H1 (cell line): ENCODE measurements around the gene CCBE1. TPM values are rescaled to one million over a fixed set of nuclear protein-coding genes. Genes with fewer than 3 reads are reported as not detected.

ENCODE experiments used
- CTCF ChIA-PET: fragments of 300-600 bp; sonication (Branson Sonifier 250); formaldehyde crosslinking; loops from one replicate; lab custom pipeline; 2021; ENCODE audit not compliant: partially characterized antibody; lab: Charles Lee
- POLR2A ChIA-PET: fragments of 300-600 bp; sonication (Branson Sonifier 250); formaldehyde crosslinking; loops from one replicate; lab custom pipeline; 2021; ENCODE audit warnings: inconsistent platforms; ENCODE audit not compliant: partially characterized antibody; lab: Charles Lee
- DNase-seq, 2 experiments: peaks; one replicate each; pipeline versions ENCODE4 v3.0.0 to v3.0.0-alpha.2; 2010 to 2022; ENCODE audit warnings: low spot score in 2 of 2, low read depth in 1 of 2, mixed read lengths in 1 of 2
- FAIRE-seq: peaks from 2 replicates; lab custom pipeline; 2011; peaks lifted over from hg19 to GRCh38; lab: Jason Lieb, UNC
- H2AFZ ChIP-seq: 2 replicates; pipeline ENCODE4 v1.8.1; 2012; ENCODE audit warnings: low read length, inconsistent platforms
- H2AK5ac ChIP-seq: 2 replicates; pipeline ENCODE4 v1.6.1; 2013; ENCODE audit warnings: low read depth, low read length
- H2BK120ac ChIP-seq: replicated peaks from 2 replicates; pipeline ENCODE3; 2013; ENCODE audit warnings: low read depth, low read length, inconsistent platforms
- H2BK12ac ChIP-seq: 2 replicates; pipeline ENCODE4 v1.6.1; 2013; ENCODE audit warnings: low read depth, low read length
- H2BK15ac ChIP-seq: 2 replicates; pipeline ENCODE4 v1.6.1; 2013; ENCODE audit warnings: low read length
- H2BK20ac ChIP-seq: 2 replicates; pipeline ENCODE4 v1.6.1; 2013; ENCODE audit warnings: low read length
- H2BK5ac ChIP-seq: 2 replicates; pipeline ENCODE4 v1.6.1; 2013; ENCODE audit warnings: low read depth, low read length
- H3K14ac ChIP-seq: 2 replicates; pipeline ENCODE4 v1.6.1; 2013; ENCODE audit warnings: inconsistent platforms; ENCODE audit not compliant: insufficient read length
- H3K18ac ChIP-seq: 2 replicates; pipeline ENCODE4 v1.6.1; 2013; ENCODE audit warnings: low read length; ENCODE audit errors: extremely low read depth
- H3K23ac ChIP-seq: 2 replicates; pipeline ENCODE4 v1.6.1; 2013; ENCODE audit warnings: inconsistent platforms; ENCODE audit not compliant: insufficient read length
- H3K23me2 ChIP-seq: 2 replicates; pipeline ENCODE4 v1.6.1; 2013; ENCODE audit warnings: low read depth, low read length
- H3K27ac ChIP-seq: 2 replicates; pipeline ENCODE4 v1.6.1; 2011; ENCODE audit warnings: low read depth, low read length, inconsistent platforms
- H3K27me3 ChIP-seq, 4 experiments: replicated peaks in 1 of 4; 1 replicate in 1 of 4; 2 replicates in 3 of 4; pipeline versions ENCODE4 v1.6.1 to v1.8.1; 2011 to 2013; ENCODE audit warnings: low read length in 3 of 4, mild to moderate bottlenecking in 3 of 4, inconsistent platforms in 2 of 4, mixed read lengths in 2 of 4, moderate library complexity in 1 of 4; ENCODE audit not compliant: control insufficient read depth in 3 of 4, insufficient read depth in 3 of 4; ENCODE audit errors: extremely low read depth in 1 of 4
- H3K36me3 ChIP-seq, 4 experiments: 2 replicates each; pipeline versions ENCODE4 v1.6.1 to v1.8.1; 2011 to 2013; ENCODE audit warnings: mild to moderate bottlenecking in 4 of 4, low read length in 3 of 4, moderate library complexity in 2 of 4, control low read depth in 1 of 4, inconsistent platforms in 1 of 4; ENCODE audit not compliant: insufficient read depth in 4 of 4, control insufficient read depth in 2 of 4
- H3K4ac ChIP-seq: replicated peaks from 2 replicates; pipeline ENCODE3; 2013; ENCODE audit warnings: low read length, low read depth, mixed read lengths, inconsistent platforms; ENCODE audit not compliant: insufficient read length
- H3K4me1 ChIP-seq, 4 experiments: replicated peaks in 1 of 4; 1 replicate in 1 of 4; 2 replicates in 3 of 4; pipeline versions ENCODE4 v1.6.1 to v1.8.1; 2011 to 2013; ENCODE audit warnings: low read length in 3 of 4, inconsistent platforms in 2 of 4, mixed read lengths in 1 of 4; ENCODE audit not compliant: insufficient read depth in 4 of 4, control insufficient read depth in 3 of 4
- H3K4me2 ChIP-seq, 2 experiments: 2 replicates each; pipeline versions ENCODE4 v1.6.1 to v1.8.1; 2011 to 2013; ENCODE audit warnings: low read depth in 2 of 2, low read length in 2 of 2, control low read depth in 1 of 2, inconsistent platforms in 1 of 2, mild to moderate bottlenecking in 1 of 2; ENCODE audit not compliant: insufficient read depth in 1 of 2
- H3K4me3 ChIP-seq, 4 experiments: fragments of 200-600, 300-600 bp in 1 of 4; sonication (generic), shearing (Covaris generic), sonication (Bioruptor Twin) in 1 of 4; 2 replicates each; pipeline versions ENCODE4 v1.5.1 to v1.8.1; 2011 to 2016; ENCODE audit warnings: low read length in 4 of 4, low read depth in 3 of 4, control low read depth in 2 of 4, inconsistent platforms in 2 of 4, mild to moderate bottlenecking in 2 of 4, mixed read lengths in 1 of 4, moderate library complexity in 1 of 4; ENCODE audit not compliant: insufficient read depth in 2 of 4; ENCODE audit errors: extremely low read depth in 1 of 4
- H3K56ac ChIP-seq: replicated peaks from 2 replicates; pipeline ENCODE3; 2013; ENCODE audit warnings: low read depth, mild to moderate bottlenecking, mixed read lengths, low read length, inconsistent platforms; ENCODE audit not compliant: insufficient read length
- H3K79me1 ChIP-seq: 2 replicates; pipeline ENCODE4 v1.6.1; 2013; ENCODE audit warnings: low read depth, low read length, control low read depth
- H3K79me2 ChIP-seq, 2 experiments: 2 replicates each; pipeline versions ENCODE4 v1.6.1 to v1.8.1; 2012 to 2013; ENCODE audit warnings: low read length in 2 of 2, mild to moderate bottlenecking in 2 of 2, inconsistent platforms in 1 of 2; ENCODE audit not compliant: insufficient read depth in 2 of 2, control insufficient read depth in 1 of 2
- H3K9ac ChIP-seq, 4 experiments: replicated peaks in 1 of 4; 1 replicate in 1 of 4; 2 replicates in 3 of 4; pipeline versions ENCODE4 v1.6.1 to v1.8.1; 2011 to 2013; ENCODE audit warnings: low read depth in 3 of 4, low read length in 3 of 4, control low read depth in 2 of 4, mild to moderate bottlenecking in 2 of 4, moderate library complexity in 2 of 4, inconsistent platforms in 1 of 4; ENCODE audit errors: extremely low read depth in 1 of 4
- H3K9me3 ChIP-seq, 2 experiments: 2 replicates each; pipeline versions ENCODE4 v1.6.1 to v1.8.1; 2012 to 2013; ENCODE audit warnings: mild to moderate bottlenecking in 2 of 2, moderate library complexity in 2 of 2, control low read depth in 1 of 2, inconsistent platforms in 1 of 2, low read depth in 1 of 2, low read length in 1 of 2, mixed read lengths in 1 of 2; ENCODE audit not compliant: insufficient read depth in 2 of 2
- H4K20me1 ChIP-seq, 2 experiments: replicated peaks in 1 of 2; 2 replicates each; pipeline versions ENCODE3 to v1.8.1; 2011 to 2013; ENCODE audit warnings: inconsistent platforms in 2 of 2, low read length in 2 of 2, mild to moderate bottlenecking in 1 of 2; ENCODE audit not compliant: insufficient read depth in 2 of 2, control insufficient read depth in 1 of 2
- H4K5ac ChIP-seq: 2 replicates; pipeline ENCODE4 v1.6.1; 2013; ENCODE audit warnings: low read length, low read depth, mixed read lengths, inconsistent platforms; ENCODE audit not compliant: insufficient read length
- H4K8ac ChIP-seq: 2 replicates; pipeline ENCODE4 v1.8.0; 2013; ENCODE audit warnings: mild to moderate bottlenecking, moderate library complexity, low read length, inconsistent platforms; ENCODE audit not compliant: insufficient read depth; ENCODE audit errors: extremely low read depth
- H4K91ac ChIP-seq: replicated peaks from 2 replicates; pipeline ENCODE3; 2013; ENCODE audit warnings: low read length, mixed read lengths, inconsistent platforms; ENCODE audit not compliant: insufficient read length
- GTF2F1 ChIP-seq: IDR thresholded peaks from 2 replicates; pipeline ENCODE4 v1.6.1; 2012; ENCODE audit warnings: low read depth, low read length, improper control_type of control experiment, borderline replicate concordance
- KDM1A ChIP-seq: fragments of 200-600, 300-600 bp; sonication (generic); IDR thresholded peaks from 2 replicates; pipeline ENCODE4 v1.7.1; 2016; ENCODE audit warnings: mild to moderate bottlenecking, low read length, borderline replicate concordance
- KDM4A ChIP-seq: IDR thresholded peaks from one replicate; pipeline ENCODE4 v1.7.1; 2012; ENCODE audit warnings: low read depth, mild to moderate bottlenecking, moderate library complexity, low read length, inconsistent platforms; ENCODE audit not compliant: severe bottlenecking
- MAFK ChIP-seq: IDR thresholded peaks from 2 replicates; pipeline ENCODE4 v1.6.1; 2012; ENCODE audit warnings: low read depth, mild to moderate bottlenecking, improper control_type of control experiment, low read length
- POLR2A ChIP-seq, 2 experiments: IDR thresholded peaks; 1 replicate in 1 of 2; 2 replicates in 1 of 2; pipeline ENCODE4 v1.6.1; 2011; ENCODE audit warnings: low read depth in 2 of 2, low read length in 2 of 2, mild to moderate bottlenecking in 2 of 2; ENCODE audit errors: control extremely low read depth in 1 of 2
- RBBP5 ChIP-seq: IDR thresholded peaks from 2 replicates; pipeline ENCODE4 v1.7.1; 2012; ENCODE audit warnings: low read depth, mild to moderate bottlenecking, inconsistent platforms, low read length, moderate library complexity, borderline replicate concordance
- RNF2 ChIP-seq: fragments of 200-900, 300-1000 bp; sonication (generic); IDR thresholded peaks from 2 replicates; pipeline ENCODE4 v1.7.1; 2016; ENCODE audit warnings: borderline replicate concordance, low read depth, mild to moderate bottlenecking, antibody characterized with exemption, low read length; ENCODE audit not compliant: poor library complexity, severe bottlenecking; ENCODE audit errors: missing control alignments
- RXRA ChIP-seq: IDR thresholded peaks from 2 replicates; pipeline ENCODE4 v1.6.1; 2011; ENCODE audit warnings: low read depth, mild to moderate bottlenecking, low read length, moderate library complexity; ENCODE audit not compliant: insufficient read depth
- SIN3A ChIP-seq, 2 experiments: IDR thresholded peaks in 1 of 2; conservative IDR thresholded peaks in 1 of 2; 2 replicates each; pipeline ENCODE4 v1.6.1; 2011 to 2012; ENCODE audit warnings: low read length in 2 of 2, improper control_type of control experiment in 1 of 2, low read depth in 1 of 2, mild to moderate bottlenecking in 1 of 2
- SIX5 ChIP-seq: IDR thresholded peaks from 2 replicates; pipeline ENCODE4 v1.6.1; 2011; ENCODE audit warnings: mild to moderate bottlenecking, low read depth, low read length
- SP2 ChIP-seq: IDR thresholded peaks from 2 replicates; pipeline ENCODE4 v1.6.1; 2012; ENCODE audit warnings: mild to moderate bottlenecking, low read length, inconsistent platforms
- SP4 ChIP-seq: IDR thresholded peaks from 2 replicates; pipeline ENCODE4 v1.6.1; 2012; ENCODE audit warnings: low read length, inconsistent platforms
- YY1 ChIP-seq: IDR thresholded peaks from 2 replicates; pipeline ENCODE4 v1.6.1; 2011; ENCODE audit warnings: low read depth, mild to moderate bottlenecking, low read length
- WGBS, 2 experiments: shearing (Covaris generic) in 1 of 2; methylation state at CpG; one replicate each; pipeline versions ENCODE4 v1.1.6 to v1.1.7; 2013 to 2015; ENCODE audit warnings: low lambda C conversion rate in 2 of 2, mixed read lengths in 2 of 2, inconsistent platforms in 1 of 2, low coverage in 1 of 2, missing lambda C conversion rate in 1 of 2; ENCODE audit not compliant: insufficient replicate concordance in 2 of 2, insufficient coverage in 1 of 2, insufficient read length in 1 of 2; ENCODE audit errors: extremely low coverage in 1 of 2, missing lambda C conversion rate in 1 of 2; 5-methylcytosine and 5-hydroxymethylcytosine counted together
- polyA plus RNA-seq, 7 experiments: library from polyadenylated mRNA; depleted of rRNA in 3 of 7; stranded (reverse) in 5 of 7; unstranded in 2 of 7; fragments of >200 nt in 5 of 7; fragments of 200-250 nt in 2 of 7; gene quantifications; 1 replicate in 5 of 7; 2 replicates in 1 of 7; 4 replicates in 1 of 7; pipeline versions ENCODE4 v1.2.1 to v1.2.3, GENCODE V29; 2011 to 2013; ENCODE audit warnings: missing spikeins in 2 of 7, mixed read lengths in 2 of 7
- total RNA-seq: library from RNA; stranded (reverse); fragmentation: NEBNext Ultra II Directional; extraction: Animal tissue kit (Norgen Biotek cat#: 25700); gene quantifications from 2 replicates; pipeline ENCODE4 v1.2.1, GENCODE V29; 2021

CCBE1 gene
- total and polyA plus RNA-seq, 2 of the 8 experiments (the other 6 are each of a cell fraction or from before 2014, with no cell fraction given) = 2.1 to 2.6 TPM

DNA sequence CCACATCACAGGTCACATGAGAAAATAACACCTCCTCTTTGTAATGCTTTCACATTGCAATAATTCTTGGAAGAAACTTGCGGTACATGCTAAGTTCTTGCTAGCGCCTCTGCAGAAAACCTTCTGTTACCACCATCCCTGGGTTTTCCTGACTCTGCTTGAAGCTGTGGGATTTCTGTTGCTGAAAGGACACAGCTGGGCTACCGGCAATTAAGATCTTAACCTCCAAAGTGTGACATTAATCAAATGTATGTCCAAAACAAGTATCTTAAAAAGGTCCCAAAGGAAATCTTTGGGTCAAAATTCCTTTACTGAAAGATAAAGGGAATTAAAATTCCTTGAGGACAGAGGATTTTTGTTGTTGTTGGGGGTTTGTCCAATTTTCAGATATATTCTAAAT is 7.5 kb downstream of the CCBE1 start:
- Histone ChIP-seq H3K18ac (peak overlapping the region; percentile 72; the same call in 1 of the 2 replicates), H2AK5ac (0 out of 2 replicates have a peak overlapping the region, but pooled peaks have one; percentile 9), H2BK20ac (peak overlapping the region; percentile 49), H4K5ac (no peak overlapping the region), H2BK5ac (peak overlapping the region; percentile 22; the same call in 1 of the 2 replicates), H3K4me3 (no peak overlapping the region; a peak in 1 of 8 replicates), H3K4me1 (peaks cover 2 to 28% (median 18%) of the 10 kb centered on the region in 4 experiments), H3K79me2 (no peaks in the 10 kb centered on the region), H3K27me3 (peaks cover 0 to 15% (median 1%) of the 10 kb centered on the region in 4 experiments; a peak in 4 of 7 replicates), H4K8ac (no peak overlapping the region), H3K79me1 (no peaks in the 10 kb centered on the region; the same call in 1 of the 2 replicates), H3K4ac (no peak overlapping the region), H4K20me1 (no peaks in the 10 kb centered on the region), H3K36me3 (no peaks in the 10 kb centered on the region), H3K27ac (no peak overlapping the region), H2BK15ac (no peak overlapping the region), H2AFZ (no peak overlapping the region), H3K23ac (no peak overlapping the region), H2BK120ac (peak overlapping the region; percentile 55), H4K91ac (peak overlapping the region; percentile 28), H2BK12ac (peak overlapping the region; percentile 1; the same call in 1 of the 2 replicates), H3K23me2 (no peaks in the 10 kb centered on the region), H3K9me3 (no peaks in the 10 kb centered on the region), H3K14ac (no peak overlapping the region), H3K56ac (no peak overlapping the region), H3K9ac (no peak overlapping the region), H3K4me2 (peak overlapping the region in 1 of 2 experiments; percentile 14; a peak in 1 of 4 replicates)
- FAIRE-seq = peak; percentile 32
- POLR2A ChIA-PET = interaction anchor here (0.6 to 2.3 kb wide), 3 partner anchors 8 to 216 kb away, joined by 3 to 9 read pairs (median 3); no protein-coding TSS in a partner anchor
- DNase-seq = no peak
- CTCF ChIA-PET = interaction anchor here (0.9 to 10.3 kb wide), 9 partner anchors 8 to 230 kb away, joined by 3 to 78 read pairs (median 7); partner anchors contain the start of gene CCBE1
- 62% methylated on average over 3 of the region's 3 CpGs; no CpG with 5 or more reads in 1 of the 2 experiments for WGBS, 2 experiments
- TF ChIP-seq MAFK (no peak), KDM4A (no peak), YY1 (no peak), SIN3A (conservative IDR thresholded peaks at IDR 0.05 in 1 of 2, IDR thresholded peaks at IDR 0.05 in 1 of 2; ENCODE audit: low read depth in 1 of 2, low read length in 2 of 2) (no peak), SP4 (no peak), POLR2A (IDR thresholded peaks at IDR 0.05; ENCODE audit: control extremely low read depth in 1 of 2, low read depth in 2 of 2, low read length in 2 of 2) (no peak), RXRA (no peak), SP2 (no peak), RNF2 (no peak), RBBP5 (no peak), GTF2F1 (no peak), SIX5 (no peak), KDM1A (no peak)
